Astrocyte (in vitro differentiated cells and primary cell): Measurements from ENCODE around the gene CHST6. TPM values are rescaled to one million over a fixed set of nuclear protein-coding genes. Genes with fewer than 3 reads are reported as not detected.

ENCODE experiments used
- DNase-seq: peaks from one replicate; pipeline ENCODE4 v3.0.0-alpha.2; 2010; ENCODE audit warnings: low read depth
- FAIRE-seq: peaks from 2 replicates; lab custom pipeline; 2011; peaks lifted over from hg19 to GRCh38; lab: Jason Lieb, UNC
- H2AFZ ChIP-seq: 2 replicates; pipeline ENCODE4 v1.6.0; 2012; ENCODE audit warnings: low read depth, low read length, inconsistent platforms
- H3K27ac ChIP-seq: 2 replicates; pipeline ENCODE4 v1.5.1; 2011; ENCODE audit warnings: low read depth, low read length, inconsistent platforms
- H3K27me3 ChIP-seq: 2 replicates; pipeline ENCODE4 v1.6.0; 2011; ENCODE audit warnings: low read length, inconsistent platforms; ENCODE audit not compliant: insufficient read depth
- H3K36me3 ChIP-seq: 2 replicates; pipeline ENCODE4 v1.5.1; 2011; ENCODE audit warnings: low read length, inconsistent platforms; ENCODE audit not compliant: insufficient read depth
- H3K4me1 ChIP-seq: 2 replicates; pipeline ENCODE4 v1.5.1; 2011; ENCODE audit warnings: low read length, inconsistent platforms; ENCODE audit not compliant: insufficient read depth
- H3K4me2 ChIP-seq: 2 replicates; pipeline ENCODE4 v1.6.0; 2012; ENCODE audit warnings: low read length, inconsistent platforms
- H3K4me3 ChIP-seq: 2 replicates; pipeline ENCODE4 v1.5.1; 2011; ENCODE audit warnings: low read depth, mild to moderate bottlenecking, low read length, inconsistent platforms; ENCODE audit not compliant: insufficient read depth
- H3K79me2 ChIP-seq: 2 replicates; pipeline ENCODE4 v1.6.0; 2012; ENCODE audit warnings: mild to moderate bottlenecking, low read length, inconsistent platforms; ENCODE audit not compliant: insufficient read depth
- H3K9ac ChIP-seq: 2 replicates; pipeline ENCODE4 v1.6.0; 2012; ENCODE audit warnings: mild to moderate bottlenecking, low read length, inconsistent platforms
- H3K9me3 ChIP-seq: 2 replicates; pipeline ENCODE4 v1.5.1; 2012; ENCODE audit warnings: low read depth, mild to moderate bottlenecking, low read length, inconsistent platforms; ENCODE audit not compliant: insufficient read depth
- H4K20me1 ChIP-seq: 2 replicates; pipeline ENCODE4 v1.6.0; 2012; ENCODE audit warnings: low read length, inconsistent platforms; ENCODE audit not compliant: insufficient read depth
- H3K27ac Mint-ChIP-seq: one replicate; pipeline ENCODE4 v1.8.0; 2021; ENCODE audit warnings: mild to moderate bottlenecking, mixed read lengths; ENCODE audit not compliant: unreplicated experiment
- H3K27me3 Mint-ChIP-seq: one replicate; pipeline ENCODE4 v1.8.0; 2021; ENCODE audit warnings: low read depth, mixed read lengths; ENCODE audit not compliant: unreplicated experiment
- H3K36me3 Mint-ChIP-seq: one replicate; pipeline ENCODE4 v1.8.0; 2021; ENCODE audit warnings: low read depth, mixed read lengths; ENCODE audit not compliant: unreplicated experiment
- H3K4me1 Mint-ChIP-seq: one replicate; pipeline ENCODE4 v1.8.0; 2021; ENCODE audit warnings: low read depth, mixed read lengths; ENCODE audit not compliant: unreplicated experiment
- H3K4me3 Mint-ChIP-seq: one replicate; pipeline ENCODE4 v1.8.0; 2021; ENCODE audit warnings: mild to moderate bottlenecking, moderate library complexity, mixed read lengths; ENCODE audit not compliant: unreplicated experiment
- H3K9me3 Mint-ChIP-seq: one replicate; pipeline ENCODE4 v1.8.0; 2021; ENCODE audit warnings: mild to moderate bottlenecking, mixed read lengths; ENCODE audit not compliant: unreplicated experiment
- CTCF ChIP-seq: IDR thresholded peaks from 2 replicates; pipeline ENCODE4 v1.5.1; 2011; ENCODE audit warnings: low read depth, mild to moderate bottlenecking, inconsistent platforms, low read length, moderate library complexity; ENCODE audit not compliant: insufficient read depth
- EZH2 ChIP-seq: IDR thresholded peaks from 2 replicates; pipeline ENCODE4 v1.6.1; 2012; ENCODE audit warnings: mild to moderate bottlenecking, low read length, inconsistent platforms; ENCODE audit not compliant: insufficient read depth
- total RNA-seq: library from RNA; stranded (reverse); gene quantifications from 2 replicates; pipeline ENCODE4 v1.2.1, GENCODE V29; 2021

The CHST6 gene
- total RNA-seq, 1 donor from 2014 or later: 2.5 TPM

- Histone ChIP-seq H3K4me2 (no peak overlapping the region), H3K4me3 (no peak overlapping the region), H3K9me3 (no peaks in the 10 kb centered on the region), H3K79me2 (no peaks in the 10 kb centered on the region), H3K27me3 (no peaks in the 10 kb centered on the region), H3K4me1 (no peaks in the 10 kb centered on the region), H3K9ac (no peak overlapping the region), H3K27ac (no peak overlapping the region), H3K36me3 (no peaks in the 10 kb centered on the region), H4K20me1 (no peaks in the 10 kb centered on the region), H2AFZ (no peak overlapping the region)
- FAIRE-seq (no peak), DNase-seq (no peak)
- Mint-ChIP-seq H3K9me3 (no peaks in the 10 kb centered on the region), H3K4me3 (no peak overlapping the region), H3K27ac (no peak overlapping the region), H3K27me3 (peaks cover 20% of the 10 kb centered on the region), H3K4me1 (no peaks in the 10 kb centered on the region), H3K36me3 (peaks cover 3% of the 10 kb centered on the region)
- TF ChIP-seq EZH2 (no peak), CTCF (no peak)
These were observed 39.4 kb upstream of the CHST6 start for GRCh38 chr16:75534560-75535205.

GRCh38 chr16:75532791-75533190, 37.5 kb upstream of the CHST6 start:
- Histone ChIP-seq H2AFZ (no peak overlapping the region), H3K4me1 (no peaks in the 10 kb centered on the region), H3K9ac (no peak overlapping the region), H3K79me2 (no peaks in the 10 kb centered on the region), H3K4me2 (no peak overlapping the region), H3K36me3 (no peaks in the 10 kb centered on the region), H3K27ac (no peak overlapping the region), H4K20me1 (no peaks in the 10 kb centered on the region), H3K4me3 (no peak overlapping the region), H3K9me3 (no peaks in the 10 kb centered on the region), H3K27me3 (no peaks in the 10 kb centered on the region)
- Mint-ChIP-seq H3K9me3 (no peaks in the 10 kb centered on the region), H3K4me1 (no peaks in the 10 kb centered on the region), H3K27ac (no peak overlapping the region), H3K27me3 (peaks cover 20% of the 10 kb centered on the region), H3K36me3 (peaks cover 3% of the 10 kb centered on the region), H3K4me3 (no peak overlapping the region)
- no peak for TF ChIP-seq CTCF
- no peak for TF ChIP-seq EZH2
- FAIRE-seq (no peak), DNase-seq (no peak)

GRCh38 chr16:75532142-75532765, 37.0 kb upstream of the CHST6 start:
- no peak overlapping the region for H3K9ac ChIP-seq
- no peaks in the 10 kb centered on the region for H3K27me3 ChIP-seq
- Mint-ChIP-seq H3K4me1 (no peaks in the 10 kb centered on the region), H3K27me3 (peaks cover 20% of the 10 kb centered on the region), H3K9me3 (no peaks in the 10 kb centered on the region), H3K4me3 (no peak overlapping the region), H3K27ac (no peak overlapping the region), H3K36me3 (peaks cover 3% of the 10 kb centered on the region)
- TF ChIP-seq CTCF: no peak
- no peak for TF ChIP-seq EZH2
- H3K27ac ChIP-seq: no peak overlapping the region
- no peak overlapping the region for H3K4me3 ChIP-seq
- H3K4me2 ChIP-seq: no peak overlapping the region
- FAIRE-seq (no peak), DNase-seq (no peak)
- no peaks in the 10 kb centered on the region for H3K79me2 ChIP-seq
- H3K4me1 ChIP-seq: no peaks in the 10 kb centered on the region
- no peaks in the 10 kb centered on the region for H4K20me1 ChIP-seq
- H2AFZ ChIP-seq: no peak overlapping the region
- H3K36me3 ChIP-seq: no peaks in the 10 kb centered on the region
- H3K9me3 ChIP-seq: no peaks in the 10 kb centered on the region
